ENCODE measurements around the gene C6orf132.
A peak's percentile ranks its signal among the peaks of the same experiment; 100 is the strongest.

C6orf132 gene

DNA sequence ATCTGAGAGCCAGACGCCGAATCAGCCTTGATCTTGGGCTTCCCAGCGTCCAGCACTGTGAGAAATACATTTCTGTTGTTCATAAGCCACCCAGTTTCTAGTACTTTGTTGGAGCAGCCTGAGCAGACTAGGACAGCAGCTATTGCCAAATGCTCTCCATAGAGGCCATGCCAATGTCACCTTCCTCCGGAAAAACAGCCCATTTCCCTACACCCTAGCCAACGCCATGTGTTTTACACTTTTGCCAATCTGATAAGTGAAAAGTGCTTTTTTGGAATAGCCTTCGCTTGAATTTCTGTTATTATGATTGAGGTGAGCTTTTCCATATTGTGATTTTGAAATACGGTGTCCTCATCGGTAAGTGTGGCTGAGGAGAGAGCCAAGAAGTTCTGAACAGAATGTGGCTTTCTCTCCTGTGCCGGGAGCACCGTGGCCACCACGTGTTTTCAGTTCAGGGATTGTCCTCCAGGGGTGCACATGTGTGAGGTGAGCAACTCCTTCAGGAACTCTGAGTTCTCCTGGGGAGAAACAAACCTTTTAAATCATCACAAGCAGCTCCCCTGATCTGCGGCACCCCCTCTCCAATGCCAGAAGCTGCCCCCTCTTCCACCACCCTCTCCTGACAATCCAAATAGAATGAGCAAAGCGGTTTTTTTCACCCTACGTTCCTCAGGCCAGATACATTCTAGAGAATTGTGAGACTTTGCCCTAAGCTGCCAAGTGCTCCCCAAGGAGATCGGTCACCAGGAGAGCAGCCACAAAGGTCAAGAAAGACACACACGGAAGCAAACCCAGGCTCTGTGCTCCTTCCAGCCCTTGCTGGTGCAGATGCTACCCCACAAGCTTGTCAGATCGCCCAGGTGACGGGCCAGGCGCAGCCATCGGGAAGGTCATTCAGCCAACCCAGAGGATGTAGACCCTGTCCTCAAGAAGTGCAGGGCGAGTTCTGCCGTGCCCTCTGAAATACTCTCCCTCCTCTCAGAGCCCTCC, 56.1 kb downstream of the C6orf132 start:
- H3K4me3 ChIP-seq (ENCODE audit: low read length): no peak overlapping the region
- TF ChIP-seq, protein P1, sequence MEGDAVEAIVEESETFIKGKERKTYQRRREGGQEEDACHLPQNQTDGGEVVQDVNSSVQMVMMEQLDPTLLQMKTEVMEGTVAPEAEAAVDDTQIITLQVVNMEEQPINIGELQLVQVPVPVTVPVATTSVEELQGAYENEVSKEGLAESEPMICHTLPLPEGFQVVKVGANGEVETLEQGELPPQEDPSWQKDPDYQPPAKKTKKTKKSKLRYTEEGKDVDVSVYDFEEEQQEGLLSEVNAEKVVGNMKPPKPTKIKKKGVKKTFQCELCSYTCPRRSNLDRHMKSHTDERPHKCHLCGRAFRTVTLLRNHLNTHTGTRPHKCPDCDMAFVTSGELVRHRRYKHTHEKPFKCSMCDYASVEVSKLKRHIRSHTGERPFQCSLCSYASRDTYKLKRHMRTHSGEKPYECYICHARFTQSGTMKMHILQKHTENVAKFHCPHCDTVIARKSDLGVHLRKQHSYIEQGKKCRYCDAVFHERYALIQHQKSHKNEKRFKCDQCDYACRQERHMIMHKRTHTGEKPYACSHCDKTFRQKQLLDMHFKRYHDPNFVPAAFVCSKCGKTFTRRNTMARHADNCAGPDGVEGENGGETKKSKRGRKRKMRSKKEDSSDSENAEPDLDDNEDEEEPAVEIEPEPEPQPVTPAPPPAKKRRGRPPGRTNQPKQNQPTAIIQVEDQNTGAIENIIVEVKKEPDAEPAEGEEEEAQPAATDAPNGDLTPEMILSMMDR (conservative IDR thresholded peaks at IDR 0.05; ENCODE audit: low read depth, low read length): peak; percentile 39
- DNase-seq (ENCODE audit: low read depth): no peak

DNA sequence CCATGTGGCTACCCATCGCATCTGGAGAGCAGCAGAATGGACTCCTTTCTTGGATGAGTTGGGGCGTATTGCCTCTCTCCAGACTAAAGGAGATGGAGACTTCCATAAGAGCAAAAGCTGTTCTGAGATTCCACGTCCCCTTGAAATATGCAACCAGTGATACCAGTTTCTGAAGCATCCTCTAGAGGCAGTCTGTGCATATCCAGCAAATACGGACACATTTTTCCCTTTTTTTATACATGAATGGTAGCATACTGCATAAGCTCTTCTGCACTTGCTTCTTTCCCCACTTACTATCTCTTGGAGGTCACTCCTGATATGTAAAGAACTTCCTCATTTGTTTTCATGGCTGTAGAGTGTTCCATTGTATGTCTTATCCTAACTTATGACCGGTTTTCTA, 57.5 kb downstream of the C6orf132 start:
- no peak overlapping the region for H3K4me3 ChIP-seq (ENCODE audit: low read length)
- DNase-seq (ENCODE audit: low read depth): no peak

DNA sequence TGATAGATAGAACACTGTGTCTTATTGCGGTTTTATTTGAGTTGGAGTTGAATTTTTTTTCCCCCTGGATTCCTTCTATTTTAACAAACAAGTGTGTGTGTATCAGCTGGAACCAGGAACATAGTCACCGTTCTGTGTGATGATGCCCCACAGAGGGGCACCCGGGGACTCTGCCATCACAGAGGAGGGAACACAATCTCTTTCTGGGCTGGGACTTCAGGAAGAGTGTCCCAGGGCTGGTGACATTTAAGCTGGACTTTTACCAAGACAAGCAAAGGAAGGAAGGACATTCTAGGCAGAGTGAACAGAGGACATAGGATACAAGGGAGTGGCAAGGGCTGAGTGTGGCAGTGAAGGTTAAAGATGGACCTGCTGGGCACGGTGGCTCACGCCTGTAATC, 58.9 kb downstream of the C6orf132 start:
- no peak overlapping the region for H3K4me3 ChIP-seq (ENCODE audit: low read length)
- TF ChIP-seq, protein P1 (conservative IDR thresholded peaks at IDR 0.05; ENCODE audit: low read depth, low read length): no peak
- no peak for DNase-seq (ENCODE audit: low read depth)

More for the DNA sequence above, 57.5 kb downstream of the C6orf132 start:
- TF ChIP-seq, protein P1 (conservative IDR thresholded peaks at IDR 0.05; ENCODE audit: low read depth, low read length): peak; percentile 46

DNA sequence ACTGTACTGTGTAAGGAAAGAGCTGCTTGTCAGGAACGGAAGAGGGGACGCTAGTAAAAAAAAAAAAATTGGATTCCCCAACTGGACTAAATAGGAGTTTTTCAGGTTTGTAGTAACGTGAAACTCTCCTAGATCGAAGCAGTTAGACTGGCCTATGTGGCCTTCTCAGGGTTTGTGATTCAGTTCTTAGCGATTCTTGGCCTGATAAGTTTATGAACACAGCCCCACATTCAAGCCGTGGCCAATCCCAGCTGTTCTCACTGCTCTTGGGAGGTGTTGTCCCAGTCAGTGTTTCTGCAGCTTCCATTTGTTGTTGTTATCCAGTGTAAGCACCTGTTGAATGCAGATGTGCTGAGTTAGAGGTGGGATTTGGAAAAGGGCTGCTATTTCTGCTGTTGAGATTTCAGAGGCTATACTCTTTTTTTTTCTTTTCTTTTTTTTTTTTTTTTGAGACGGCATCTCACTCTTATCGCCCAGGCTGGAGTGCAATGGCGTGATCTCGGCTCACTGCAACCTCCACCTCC, 62.4 kb downstream of the C6orf132 start:
- TF ChIP-seq, protein P1 (conservative IDR thresholded peaks at IDR 0.05; ENCODE audit: low read depth, low read length): no peak
- H3K4me3 ChIP-seq (ENCODE audit: low read length): no peak overlapping the region
- DNase-seq (ENCODE audit: low read depth): no peak

DNA sequence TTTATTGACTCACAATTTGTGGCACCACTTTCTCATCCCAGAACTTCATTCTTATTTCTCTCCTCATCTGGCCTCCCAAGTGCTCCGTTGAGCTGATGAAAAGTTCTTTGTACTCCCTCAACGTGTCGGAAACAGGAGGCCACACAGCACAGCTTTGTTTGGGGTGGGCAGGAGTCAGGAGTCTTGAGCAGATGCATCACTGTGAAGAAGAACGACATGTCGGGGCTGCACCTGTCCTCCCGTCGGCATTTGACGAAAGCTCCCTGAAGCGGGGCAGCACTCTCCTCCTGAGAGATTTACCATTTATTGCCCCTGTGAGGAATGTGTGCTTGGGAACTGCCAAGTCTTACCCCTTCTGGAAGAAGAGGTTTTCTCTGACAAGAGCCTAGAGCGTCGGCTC, 64.0 kb downstream of the C6orf132 start:
- TF ChIP-seq, protein P1 (conservative IDR thresholded peaks at IDR 0.05; ENCODE audit: low read depth, low read length): no peak
- DNase-seq (ENCODE audit: low read depth): no peak
- no peak overlapping the region for H3K4me3 ChIP-seq (ENCODE audit: low read length)

DNA sequence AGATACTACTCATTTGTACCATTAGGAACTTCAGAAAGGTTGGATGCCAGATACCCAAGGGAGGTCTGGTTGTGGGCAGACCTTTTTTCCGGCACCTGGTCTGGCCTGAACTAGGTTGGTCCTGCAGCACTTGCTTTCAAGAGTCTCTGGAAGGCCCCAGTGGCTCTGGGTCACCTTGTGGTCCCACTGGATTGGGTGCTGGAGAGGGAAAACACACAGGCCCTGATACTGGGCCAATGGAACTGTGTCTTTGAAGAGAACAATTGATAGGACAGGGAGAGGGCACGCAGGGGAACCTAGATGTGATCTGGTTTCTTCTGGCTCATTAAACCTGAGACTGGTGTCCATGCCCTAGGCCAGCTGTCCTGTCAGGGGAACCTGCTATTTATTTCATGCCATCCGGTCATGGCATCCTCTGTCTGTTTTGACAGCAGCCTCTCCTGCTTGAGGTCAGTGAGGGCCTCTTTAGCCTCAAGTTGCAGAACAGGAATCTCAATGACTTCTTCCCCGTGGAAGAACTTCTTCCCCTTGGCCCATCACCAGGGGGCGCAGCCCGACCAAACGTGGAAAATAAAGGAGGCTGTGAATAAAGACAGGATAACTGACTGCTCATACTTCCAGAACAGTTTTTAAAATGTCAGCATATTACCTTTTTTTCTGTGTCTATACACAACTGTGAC, 67.1 kb downstream of the C6orf132 start:
- TF ChIP-seq, protein P1 (conservative IDR thresholded peaks at IDR 0.05; ENCODE audit: low read depth, low read length): peak; percentile 93
- H3K4me3 ChIP-seq (ENCODE audit: low read length): no peak overlapping the region
- no peak for DNase-seq (ENCODE audit: low read depth)
